ENCODE results near the gene ANKRD10. TPM values are rescaled to one million over a fixed set of nuclear protein-coding genes. Genes with fewer than 3 reads are reported as not detected.

Gene ANKRD10
- polyA plus RNA-seq, 4 donors: 40.3 to 147 (median 62.8) TPM

- DNase-seq (no peak), FAIRE-seq (no peak)
- Histone ChIP-seq H3K4me3 (ENCODE audit: low read depth in 1 of 3, low read length in 3 of 3) (no peak overlapping the region), H3K36me3 (ENCODE audit: control insufficient read depth in 3 of 3, insufficient read depth in 2 of 3, low read depth in 1 of 3, low read length in 3 of 3) (no peaks in the 10 kb centered on the region), H3K27me3 (ENCODE audit: control insufficient read depth in 3 of 3, insufficient read depth in 3 of 3, low read length in 3 of 3) (peaks cover 0 to 11% (median 0%) of the 10 kb centered on the region in 3 donors), H3K9me3 (ENCODE audit: control insufficient read depth in 2 of 2, insufficient read depth in 1 of 2, low read depth in 1 of 2, low read length in 1 of 2) (no peaks in the 10 kb centered on the region), H3K4me1 (ENCODE audit: control insufficient read depth in 3 of 3, insufficient read depth in 2 of 3, low read depth in 1 of 3, low read length in 2 of 3) (no peaks in the 10 kb centered on the region), H3K27ac (ENCODE audit: low read depth in 1 of 3, low read length in 2 of 3) (no peak overlapping the region)
- WGBS, 3 donors: 69 to 71% (median 69%) methylated on average over 7 of the region's 7 CpGs
Measured at GRCh38 chr13:110834572-110834971, 80.3 kb downstream of the ANKRD10 start.

- H3K27ac ChIP-seq (ENCODE audit: low read depth in 1 of 3, low read length in 2 of 3): no peak overlapping the region
- no peaks in the 10 kb centered on the region for H3K36me3 ChIP-seq (ENCODE audit: control insufficient read depth in 3 of 3, insufficient read depth in 2 of 3, low read depth in 1 of 3, low read length in 3 of 3)
- H3K27me3 ChIP-seq (ENCODE audit: control insufficient read depth in 3 of 3, insufficient read depth in 3 of 3, low read length in 3 of 3): peaks cover 0 to 11% (median 0%) of the 10 kb centered on the region in 3 donors
- 78 to 83% (median 78%) methylated on average over 10 of the region's 10 CpGs for WGBS, 3 donors
- H3K4me1 ChIP-seq (ENCODE audit: control insufficient read depth in 3 of 3, insufficient read depth in 2 of 3, low read depth in 1 of 3, low read length in 2 of 3): no peaks in the 10 kb centered on the region
- FAIRE-seq (no peak), DNase-seq (no peak)
- no peak overlapping the region for H3K4me3 ChIP-seq (ENCODE audit: low read depth in 1 of 3, low read length in 3 of 3)
- H3K9me3 ChIP-seq (ENCODE audit: control insufficient read depth in 2 of 2, insufficient read depth in 1 of 2, low read depth in 1 of 2, low read length in 1 of 2): no peaks in the 10 kb centered on the region
Measured at GRCh38 chr13:110832531-110832930, 82.3 kb downstream of the ANKRD10 start.

- Histone ChIP-seq H3K27ac (ENCODE audit: low read depth in 1 of 3, low read length in 2 of 3) (no peak overlapping the region), H3K27me3 (ENCODE audit: control insufficient read depth in 3 of 3, insufficient read depth in 3 of 3, low read length in 3 of 3) (peaks cover 0 to 11% (median 0%) of the 10 kb centered on the region in 3 donors), H3K36me3 (ENCODE audit: control insufficient read depth in 3 of 3, insufficient read depth in 2 of 3, low read depth in 1 of 3, low read length in 3 of 3) (no peaks in the 10 kb centered on the region), H3K4me3 (ENCODE audit: low read depth in 1 of 3, low read length in 3 of 3) (no peak overlapping the region), H3K4me1 (ENCODE audit: control insufficient read depth in 3 of 3, insufficient read depth in 2 of 3, low read depth in 1 of 3, low read length in 2 of 3) (no peaks in the 10 kb centered on the region), H3K9me3 (ENCODE audit: control insufficient read depth in 2 of 2, insufficient read depth in 1 of 2, low read depth in 1 of 2, low read length in 1 of 2) (no peaks in the 10 kb centered on the region)
- WGBS, 3 donors: 83 to 90% (median 90%) methylated on average over 3 of the region's 3 CpGs
- FAIRE-seq: no peak
- DNase-seq: no peak
Measured at GRCh38 chr13:110832205-110832479, 82.7 kb downstream of the ANKRD10 start.

DNA sequence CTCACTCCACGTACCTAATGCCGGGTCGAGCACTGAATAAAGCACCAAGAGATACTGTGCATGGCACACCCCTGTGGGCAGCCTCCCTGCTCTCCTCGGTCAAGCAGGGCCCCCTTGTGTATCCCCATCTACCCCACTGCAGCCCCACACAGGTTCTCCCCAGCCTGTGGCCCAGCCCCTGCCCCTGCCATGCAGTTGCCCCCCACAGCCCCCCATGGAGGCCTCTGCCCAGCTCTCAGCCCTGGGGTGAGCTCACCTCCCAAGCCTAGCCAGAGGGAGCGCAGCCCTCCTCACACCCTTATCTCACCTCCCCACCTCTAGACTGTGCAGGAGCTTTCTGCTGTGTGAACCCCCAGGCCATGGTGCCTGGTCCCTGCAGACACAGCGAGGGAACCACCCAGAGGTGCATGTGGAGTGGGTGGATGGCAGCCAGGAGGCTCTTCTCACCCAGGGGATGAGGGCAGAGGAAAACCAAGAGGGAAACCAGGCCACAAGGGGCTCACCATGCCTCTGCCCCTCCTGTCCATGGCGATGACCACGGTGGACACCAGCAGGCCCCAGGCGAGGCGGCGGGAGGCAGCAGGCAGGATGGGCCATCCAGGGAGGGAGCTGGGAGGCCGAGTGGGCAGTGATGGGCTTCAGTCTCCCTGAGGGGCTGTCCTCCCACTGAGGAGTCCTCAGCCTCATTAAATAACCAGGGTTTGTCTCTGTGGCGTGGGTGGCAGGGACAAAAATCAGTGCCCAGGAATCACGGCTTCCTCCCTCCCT is 83.2 kb downstream of the ANKRD10 start:
- Histone ChIP-seq H3K4me1 (ENCODE audit: control insufficient read depth in 3 of 3, insufficient read depth in 2 of 3, low read depth in 1 of 3, low read length in 2 of 3) (no peaks in the 10 kb centered on the region), H3K9me3 (ENCODE audit: control insufficient read depth in 2 of 2, insufficient read depth in 1 of 2, low read depth in 1 of 2, low read length in 1 of 2) (no peaks in the 10 kb centered on the region), H3K36me3 (ENCODE audit: control insufficient read depth in 3 of 3, insufficient read depth in 2 of 3, low read depth in 1 of 3, low read length in 3 of 3) (no peaks in the 10 kb centered on the region), H3K4me3 (ENCODE audit: low read depth in 1 of 3, low read length in 3 of 3) (no peak overlapping the region), H3K27ac (ENCODE audit: low read depth in 1 of 3, low read length in 2 of 3) (no peak overlapping the region), H3K27me3 (ENCODE audit: control insufficient read depth in 3 of 3, insufficient read depth in 3 of 3, low read length in 3 of 3) (peaks cover 0 to 11% (median 0%) of the 10 kb centered on the region in 3 donors)
- FAIRE-seq: no peak
- DNase-seq: no peak
- 85 to 86% (median 86%) methylated on average over 14 of the region's 14 CpGs for WGBS, 3 donors

- Histone ChIP-seq H3K27ac (ENCODE audit: low read depth in 1 of 3, low read length in 2 of 3) (no peak overlapping the region), H3K4me3 (ENCODE audit: low read depth in 1 of 3, low read length in 3 of 3) (no peak overlapping the region), H3K9me3 (ENCODE audit: control insufficient read depth in 2 of 2, insufficient read depth in 1 of 2, low read depth in 1 of 2, low read length in 1 of 2) (no peaks in the 10 kb centered on the region), H3K4me1 (ENCODE audit: control insufficient read depth in 3 of 3, insufficient read depth in 2 of 3, low read depth in 1 of 3, low read length in 2 of 3) (no peaks in the 10 kb centered on the region), H3K27me3 (ENCODE audit: control insufficient read depth in 3 of 3, insufficient read depth in 3 of 3, low read length in 3 of 3) (peaks cover 0 to 11% (median 0%) of the 10 kb centered on the region in 3 donors), H3K36me3 (ENCODE audit: control insufficient read depth in 3 of 3, insufficient read depth in 2 of 3, low read depth in 1 of 3, low read length in 3 of 3) (no peaks in the 10 kb centered on the region)
- FAIRE-seq: no peak
- 36 to 61% (median 43%) methylated on average over 16 of the region's 16 CpGs for WGBS, 3 donors
- DNase-seq: no peak
Measured at GRCh38 chr13:110830800-110831371, 84.0 kb downstream of the ANKRD10 start.

DNA sequence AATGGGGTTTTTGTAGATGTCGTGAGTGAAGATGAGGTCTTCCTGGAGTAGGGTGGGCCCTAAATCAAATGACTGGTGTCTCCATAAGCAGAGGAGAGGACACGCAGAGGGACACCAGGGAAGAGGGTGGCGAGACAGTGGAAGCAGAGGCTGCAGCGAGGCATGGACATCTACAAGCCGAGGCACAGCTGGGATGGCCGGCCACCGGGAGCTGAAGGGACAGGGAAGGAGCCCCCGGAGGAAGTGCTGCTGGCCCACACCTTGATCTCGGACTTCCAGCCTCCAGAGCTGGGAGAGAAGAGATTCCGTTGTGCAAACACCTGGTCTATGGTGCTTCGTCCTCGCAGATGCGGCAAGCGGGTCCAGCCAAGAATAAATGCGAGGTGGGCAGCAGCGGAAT is 84.5 kb downstream of the ANKRD10 start:
- Histone ChIP-seq H3K36me3 (ENCODE audit: control insufficient read depth in 3 of 3, insufficient read depth in 2 of 3, low read depth in 1 of 3, low read length in 3 of 3) (no peaks in the 10 kb centered on the region), H3K27ac (ENCODE audit: low read depth in 1 of 3, low read length in 2 of 3) (no peak overlapping the region), H3K4me1 (ENCODE audit: control insufficient read depth in 3 of 3, insufficient read depth in 2 of 3, low read depth in 1 of 3, low read length in 2 of 3) (no peaks in the 10 kb centered on the region), H3K4me3 (ENCODE audit: low read depth in 1 of 3, low read length in 3 of 3) (no peak overlapping the region), H3K27me3 (ENCODE audit: control insufficient read depth in 3 of 3, insufficient read depth in 3 of 3, low read length in 3 of 3) (peaks cover 0 to 13% (median 0%) of the 10 kb centered on the region in 3 donors), H3K9me3 (ENCODE audit: control insufficient read depth in 2 of 2, insufficient read depth in 1 of 2, low read depth in 1 of 2, low read length in 1 of 2) (no peaks in the 10 kb centered on the region)
- 79 to 83% (median 79%) methylated on average over 11 to 16 of the region's 16 CpGs for WGBS, 3 donors
- FAIRE-seq: no peak
- DNase-seq: no peak

DNA sequence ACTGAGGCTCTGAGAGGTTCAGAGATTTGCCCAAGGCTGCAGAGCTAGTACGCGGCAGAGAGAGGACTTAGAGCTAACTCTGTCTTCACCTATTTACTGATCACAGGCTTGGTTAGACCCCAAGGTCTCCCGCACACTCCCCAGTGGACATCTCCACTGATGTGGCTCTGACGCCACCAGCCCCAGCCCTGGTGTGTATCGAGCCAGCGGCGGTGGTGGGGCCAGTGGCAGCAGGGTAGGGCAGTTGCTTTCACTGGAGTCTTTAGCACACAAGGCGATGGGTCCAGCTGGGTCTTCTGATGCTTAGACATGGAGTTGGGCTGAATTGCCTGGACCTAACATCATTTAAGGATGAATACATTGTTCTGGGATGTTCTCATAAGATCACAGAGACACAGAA is 85.4 kb downstream of the ANKRD10 start:
- Histone ChIP-seq H3K27ac (ENCODE audit: low read depth in 1 of 3, low read length in 2 of 3) (no peak overlapping the region), H3K9me3 (ENCODE audit: control insufficient read depth in 2 of 2, insufficient read depth in 1 of 2, low read depth in 1 of 2, low read length in 1 of 2) (no peaks in the 10 kb centered on the region), H3K36me3 (ENCODE audit: control insufficient read depth in 3 of 3, insufficient read depth in 2 of 3, low read depth in 1 of 3, low read length in 3 of 3) (no peaks in the 10 kb centered on the region), H3K4me3 (ENCODE audit: low read depth in 1 of 3, low read length in 3 of 3) (no peak overlapping the region), H3K4me1 (ENCODE audit: control insufficient read depth in 3 of 3, insufficient read depth in 2 of 3, low read depth in 1 of 3, low read length in 2 of 3) (no peaks in the 10 kb centered on the region), H3K27me3 (ENCODE audit: control insufficient read depth in 3 of 3, insufficient read depth in 3 of 3, low read length in 3 of 3) (peaks cover 0 to 11% (median 0%) of the 10 kb centered on the region in 3 donors)
- no peak for FAIRE-seq
- DNase-seq: no peak
- 88 to 96% (median 95%) methylated on average over 8 of the region's 8 CpGs for WGBS, 3 donors

DNA sequence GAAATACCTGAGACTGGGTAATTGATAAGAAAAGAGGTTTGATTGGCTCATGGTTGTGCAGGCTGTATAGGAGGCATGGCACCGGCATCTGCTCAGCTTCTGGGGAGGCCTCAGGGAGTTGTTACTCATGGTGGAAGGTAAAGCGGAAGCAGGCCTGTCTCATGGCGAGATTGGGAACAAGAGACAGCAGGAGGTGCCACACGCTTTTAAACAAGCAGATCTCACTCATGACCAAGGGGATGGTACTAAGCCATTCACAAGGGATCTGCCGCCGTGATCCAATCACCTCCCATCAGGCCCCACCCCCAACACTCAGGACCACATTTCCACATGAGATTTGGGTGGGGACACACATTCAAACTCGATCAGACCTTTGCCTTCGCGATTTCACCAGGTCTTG is 86.2 kb downstream of the ANKRD10 start:
- Histone ChIP-seq H3K4me1 (ENCODE audit: control insufficient read depth in 3 of 3, insufficient read depth in 2 of 3, low read depth in 1 of 3, low read length in 2 of 3) (no peaks in the 10 kb centered on the region), H3K36me3 (ENCODE audit: control insufficient read depth in 3 of 3, insufficient read depth in 2 of 3, low read depth in 1 of 3, low read length in 3 of 3) (no peaks in the 10 kb centered on the region), H3K4me3 (ENCODE audit: low read depth in 1 of 3, low read length in 3 of 3) (no peak overlapping the region), H3K27me3 (ENCODE audit: control insufficient read depth in 3 of 3, insufficient read depth in 3 of 3, low read length in 3 of 3) (peaks cover 0 to 11% (median 0%) of the 10 kb centered on the region in 3 donors), H3K27ac (ENCODE audit: low read depth in 1 of 3, low read length in 2 of 3) (no peak overlapping the region), H3K9me3 (ENCODE audit: control insufficient read depth in 2 of 2, insufficient read depth in 1 of 2, low read depth in 1 of 2, low read length in 1 of 2) (no peaks in the 10 kb centered on the region)
- FAIRE-seq (no peak), DNase-seq (no peak)
- WGBS, 3 donors: 87 to 91% (median 87%) methylated on average over 9 of the region's 9 CpGs
